ENCODE results near the gene TLL1. TPM values are rescaled to one million over a fixed set of nuclear protein-coding genes. Genes with fewer than 3 reads are reported as not detected.
A peak's percentile ranks its signal among the peaks of the same experiment; 100 is the strongest.

TLL1 gene
- 0.02 TPM in 1 of 2 replicates, not detected in the other for polyA plus RNA-seq (2014; cell fraction: cytosol; rRNA removed)
- polyA plus RNA-seq (2014; cell fraction: nucleus; rRNA removed): 0.03 TPM in 1 of 2 replicates, not detected in the other

DNA sequence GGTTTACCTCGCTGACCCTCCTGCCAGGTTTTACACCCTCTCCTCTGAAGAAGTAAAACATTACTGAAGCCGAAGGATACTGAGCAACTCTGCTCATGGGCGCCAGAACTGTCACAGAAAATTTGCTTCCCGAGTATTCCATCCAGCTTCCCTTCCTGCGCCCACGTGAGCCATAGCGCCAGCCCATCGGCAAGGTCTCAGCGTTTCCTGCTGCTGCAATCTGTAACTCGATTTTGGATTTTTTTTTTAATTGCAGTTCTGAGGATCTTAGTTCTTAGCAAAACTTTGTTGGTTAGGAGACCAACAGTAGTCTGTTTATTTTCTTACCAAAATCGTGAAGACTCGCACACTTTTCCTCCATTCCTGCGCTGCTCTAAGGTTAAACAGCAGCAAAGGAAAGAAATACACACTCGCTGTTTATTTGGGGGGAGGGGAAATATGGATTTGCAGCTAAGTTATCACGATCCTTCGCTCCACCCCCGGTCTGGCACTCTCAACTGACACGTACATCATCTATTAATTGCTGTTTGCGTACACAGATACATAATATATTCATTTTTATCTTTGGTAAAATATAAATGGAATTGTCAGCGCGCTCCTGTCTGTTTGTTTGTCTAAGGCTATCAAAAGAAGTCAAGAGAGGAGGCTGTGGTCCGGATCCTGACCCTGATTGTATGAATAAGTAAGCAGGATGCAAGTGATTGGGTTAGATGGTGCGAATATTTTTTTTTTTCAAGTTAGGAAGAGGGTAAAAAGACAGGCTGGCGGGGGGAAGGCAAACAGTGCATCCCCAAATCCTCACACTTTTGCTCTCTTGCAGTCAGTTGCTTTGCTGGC lies at the start of gene TLL1:
TSS of gene TLL1 (plus strand) at position 777 of the 837 bp plus-strand sequence. CDS start 668 bp downstream, outside the sequence.
- peak; percentile 7 for DNase-seq (ENCODE audit: low spot score)

DNA sequence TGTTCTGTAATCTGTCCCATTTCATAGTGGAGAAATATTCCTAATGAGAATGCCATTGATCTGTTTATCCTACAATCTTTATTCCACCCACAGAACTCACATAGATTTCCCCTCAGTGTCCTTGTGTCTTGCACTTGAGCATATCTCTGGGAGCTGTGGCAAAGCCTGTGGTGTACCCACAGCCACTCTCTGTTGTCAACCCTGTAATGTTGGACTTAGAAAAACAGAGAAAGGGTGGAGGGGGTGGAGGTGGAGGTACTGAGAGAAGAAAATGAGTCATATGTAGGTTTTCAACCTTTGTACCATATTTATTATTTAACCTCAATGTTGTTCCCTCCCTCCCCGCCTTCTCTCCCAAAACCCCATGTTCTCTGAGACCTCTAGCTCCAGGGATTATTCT lies 46.9 kb upstream of the TLL1 start:
- no peak for DNase-seq (ENCODE audit: low spot score)

DNA sequence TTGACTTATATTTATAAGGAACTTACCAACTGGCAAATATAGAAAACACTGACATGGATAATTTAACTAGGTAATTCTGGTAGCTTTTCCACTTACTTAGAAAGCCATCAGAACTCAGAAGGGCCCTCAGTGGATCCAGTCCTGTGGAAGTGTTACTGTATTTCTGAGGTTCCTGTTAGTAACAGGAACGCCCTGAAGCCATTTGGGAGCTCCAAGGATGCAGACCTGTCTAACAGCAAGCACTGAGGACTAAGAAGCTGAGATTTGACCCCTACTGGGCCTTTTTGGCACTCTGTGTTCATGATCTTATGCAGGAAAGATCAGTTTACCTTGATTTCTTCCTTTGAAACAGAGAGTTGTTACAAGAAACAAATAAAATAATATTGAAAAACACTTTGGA lies 46.0 kb upstream of the TLL1 start:
- no peak for DNase-seq (ENCODE audit: low spot score)

DNA sequence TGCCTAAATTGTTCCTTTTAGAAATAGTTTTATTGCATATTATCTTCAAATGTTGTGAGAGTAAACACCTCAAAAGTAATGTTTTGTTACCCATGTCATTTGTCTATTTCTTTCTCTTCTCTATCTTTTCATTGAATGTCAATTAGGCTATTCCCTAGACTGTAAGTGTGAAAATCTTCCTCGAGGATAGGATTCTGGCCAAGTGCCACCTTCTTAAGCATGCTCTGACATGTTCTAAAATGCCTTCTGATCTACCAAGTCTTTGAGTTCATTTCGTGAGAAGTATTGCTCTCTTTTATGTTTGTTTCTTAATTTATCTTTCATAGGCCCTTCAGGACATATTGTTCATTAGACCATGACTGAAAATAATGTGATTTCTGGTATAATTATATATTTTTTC lies 44.1 kb upstream of the TLL1 start:
- DNase-seq (ENCODE audit: low spot score): no peak

DNA sequence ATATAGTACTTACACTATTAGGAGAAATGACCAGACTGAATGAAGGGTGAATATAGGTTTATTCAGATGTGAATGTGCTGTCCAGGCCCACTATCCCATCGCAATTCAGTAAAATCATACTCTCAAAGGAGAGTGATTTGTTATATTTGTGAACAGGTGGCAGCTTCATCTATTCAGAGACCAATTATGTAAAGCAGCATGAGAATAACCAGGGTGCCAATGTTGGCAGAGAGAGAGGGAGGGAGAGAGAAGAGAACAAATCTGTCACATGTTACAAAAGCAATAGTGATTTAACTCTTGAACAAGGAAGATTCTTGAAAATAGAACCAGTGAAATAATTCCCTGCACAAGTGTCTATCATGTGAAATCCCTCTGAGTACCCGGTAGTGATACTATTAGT lies 38.9 kb upstream of the TLL1 start:
- no peak for DNase-seq (ENCODE audit: low spot score)

DNA sequence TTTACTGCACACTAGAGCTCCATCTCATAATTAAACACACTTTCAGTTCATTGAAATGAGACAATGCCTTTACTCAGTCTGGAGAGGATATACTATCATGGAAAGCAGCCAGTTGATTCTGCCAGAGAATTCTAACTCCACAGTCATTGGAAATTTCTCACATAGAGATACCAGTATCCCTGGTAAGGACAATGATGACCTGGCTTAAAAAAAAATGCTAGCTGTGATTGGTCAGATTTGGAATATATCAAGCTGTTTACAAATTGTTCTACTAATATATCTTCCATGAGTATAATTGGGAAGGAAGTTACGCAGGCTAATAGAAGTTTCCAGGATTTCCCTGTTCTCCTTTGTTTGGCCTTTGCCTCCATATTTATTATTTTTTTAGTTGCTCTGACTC lies 34.5 kb upstream of the TLL1 start:
- DNase-seq (ENCODE audit: low spot score): no peak

DNA sequence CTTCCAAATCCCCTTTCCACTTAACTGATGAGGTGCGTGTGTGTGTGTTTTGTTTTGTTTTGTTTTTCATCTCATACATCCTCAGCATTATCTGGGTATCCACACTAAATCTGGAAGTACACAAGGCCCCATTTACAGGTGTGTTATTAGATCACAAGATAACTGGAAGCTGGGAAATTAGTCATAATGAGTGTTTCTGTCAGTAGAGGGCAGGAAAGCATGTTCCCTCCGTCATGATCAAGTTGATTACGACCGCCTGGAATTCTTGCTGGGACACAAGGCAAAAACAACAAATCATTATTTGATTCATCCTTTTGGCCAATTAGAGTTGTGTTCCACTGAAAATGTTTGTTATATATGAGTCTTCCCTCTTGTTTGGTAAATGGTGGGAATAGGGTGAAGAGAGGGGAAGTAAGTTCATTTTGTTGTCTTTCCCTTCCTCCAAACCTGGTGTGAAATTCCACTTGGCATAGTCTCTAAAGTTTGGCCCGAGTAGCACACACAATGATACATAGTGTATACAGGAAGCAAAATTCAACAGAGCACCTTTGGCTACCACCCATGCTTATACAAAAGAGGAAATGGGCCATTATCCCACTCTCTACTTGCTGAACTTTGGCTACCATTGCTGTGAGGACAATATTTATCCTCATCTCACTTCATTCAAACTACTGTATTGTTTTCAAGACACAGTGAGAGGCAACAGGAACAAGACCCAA lies 33.3 kb upstream of the TLL1 start:
- no peak for DNase-seq (ENCODE audit: low spot score)

DNA sequence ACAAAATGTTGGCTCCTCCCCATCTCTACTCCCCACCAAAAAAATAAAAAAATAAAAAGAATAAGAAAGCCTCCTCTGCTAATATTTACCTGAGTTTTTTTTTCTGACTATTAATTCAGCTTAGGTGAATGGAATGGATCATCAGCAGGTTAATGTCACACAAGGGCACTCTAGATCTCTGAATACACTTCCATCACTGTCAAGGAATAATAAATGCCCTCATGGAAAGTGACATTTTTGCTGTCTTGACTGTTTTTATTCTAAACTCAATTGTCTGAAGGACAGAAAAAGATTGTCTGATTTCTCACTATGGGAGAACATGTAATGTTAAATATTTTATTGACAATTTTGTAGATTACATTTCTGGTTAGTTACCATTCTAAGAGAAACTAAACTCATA lies 30.4 kb upstream of the TLL1 start:
- no peak for DNase-seq (ENCODE audit: low spot score)

DNA sequence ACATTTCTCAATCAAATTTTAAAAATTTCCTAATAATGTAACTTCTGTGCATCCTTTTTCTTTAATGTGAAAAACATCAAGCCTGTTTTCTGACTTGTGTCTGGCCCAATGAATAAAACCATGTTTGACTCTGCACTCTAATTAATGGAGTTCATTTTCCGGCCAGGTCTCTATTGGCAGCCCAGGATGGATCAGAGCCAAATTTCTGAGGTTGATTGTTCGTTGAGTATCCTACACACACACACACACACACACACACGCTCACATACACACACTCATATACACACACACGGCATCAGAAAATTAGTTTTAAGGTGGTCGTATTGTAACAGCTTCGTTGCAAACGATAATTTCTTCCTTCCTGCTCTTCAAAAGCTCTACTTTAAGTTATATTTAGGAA lies 28.9 kb upstream of the TLL1 start:
- DNase-seq (ENCODE audit: low spot score): no peak

DNA sequence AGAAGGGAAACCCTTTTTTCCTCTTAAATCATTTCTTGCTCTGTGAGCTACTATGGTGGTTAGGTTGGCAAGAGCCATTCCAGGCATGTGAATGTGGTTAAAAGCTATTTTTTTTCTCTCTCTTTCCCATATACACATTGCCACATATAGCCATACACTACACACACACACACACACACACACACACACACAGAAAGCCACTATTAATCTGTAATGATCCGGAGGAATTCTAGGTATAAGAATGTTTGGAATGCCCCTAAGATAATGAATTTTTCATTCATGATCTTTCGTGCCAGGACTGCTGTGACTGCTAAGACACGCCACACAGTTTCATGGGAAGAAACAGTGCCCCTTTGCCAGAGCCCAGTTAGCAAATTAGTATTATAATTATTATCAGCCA lies 21.8 kb upstream of the TLL1 start:
- no peak for DNase-seq (ENCODE audit: low spot score)

DNA sequence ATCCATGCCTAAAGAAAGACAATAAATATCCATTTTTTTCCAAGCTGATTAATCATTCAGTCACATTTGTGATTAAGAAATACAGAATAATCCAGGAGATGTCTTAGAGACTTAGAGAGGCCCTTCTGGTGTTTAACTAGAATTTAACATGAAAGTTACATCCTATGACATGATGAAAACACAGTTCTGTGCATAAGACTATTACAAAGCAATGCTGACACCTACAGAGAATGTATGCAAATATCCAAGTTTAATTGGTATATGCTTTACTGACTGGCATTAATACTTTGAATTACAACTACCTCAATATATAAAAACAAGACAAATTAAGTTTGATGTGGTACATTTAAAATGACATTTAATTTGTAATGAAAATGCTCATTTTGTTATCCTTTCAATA lies 17.8 kb upstream of the TLL1 start:
- DNase-seq (ENCODE audit: low spot score): no peak

DNA sequence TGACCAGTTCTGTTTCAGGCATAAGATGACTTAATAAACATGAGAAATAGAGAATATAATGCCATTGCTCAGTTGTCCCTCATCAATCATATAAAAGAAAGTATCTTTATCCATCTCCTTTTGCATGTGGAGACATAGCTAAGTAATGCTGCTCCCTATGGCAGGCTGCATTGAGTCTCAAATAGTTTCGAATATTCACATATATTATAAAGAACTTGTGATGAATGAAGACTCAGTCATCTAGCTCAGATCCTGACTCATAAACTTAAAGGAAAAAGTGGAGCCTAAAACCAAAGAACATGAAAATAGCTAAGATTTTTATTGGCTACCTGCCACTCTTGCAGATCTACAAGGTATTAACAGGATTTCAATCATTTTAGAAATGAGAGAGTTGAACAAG lies 11.7 kb upstream of the TLL1 start:
- DNase-seq (ENCODE audit: low spot score): no peak

DNA sequence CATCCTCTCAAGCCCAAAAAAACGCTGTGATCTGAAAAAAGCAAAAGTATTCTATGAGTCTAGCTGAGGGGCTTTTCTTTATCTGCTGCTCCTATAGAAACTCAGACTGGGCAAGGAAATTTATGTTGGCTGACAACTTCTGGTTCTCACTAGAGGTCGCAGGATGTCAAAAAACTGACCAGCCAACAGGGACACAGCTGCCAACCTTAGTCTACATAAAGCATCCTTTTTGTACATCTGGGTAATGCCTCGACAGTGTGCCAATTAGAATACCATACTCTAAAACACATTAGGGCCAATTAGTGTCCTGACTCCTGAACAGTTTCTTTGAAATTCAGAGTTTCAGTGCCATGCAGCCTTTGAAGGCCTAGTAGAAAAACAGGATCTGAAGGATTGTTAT lies 8.8 kb upstream of the TLL1 start:
- no peak for DNase-seq (ENCODE audit: low spot score)

DNA sequence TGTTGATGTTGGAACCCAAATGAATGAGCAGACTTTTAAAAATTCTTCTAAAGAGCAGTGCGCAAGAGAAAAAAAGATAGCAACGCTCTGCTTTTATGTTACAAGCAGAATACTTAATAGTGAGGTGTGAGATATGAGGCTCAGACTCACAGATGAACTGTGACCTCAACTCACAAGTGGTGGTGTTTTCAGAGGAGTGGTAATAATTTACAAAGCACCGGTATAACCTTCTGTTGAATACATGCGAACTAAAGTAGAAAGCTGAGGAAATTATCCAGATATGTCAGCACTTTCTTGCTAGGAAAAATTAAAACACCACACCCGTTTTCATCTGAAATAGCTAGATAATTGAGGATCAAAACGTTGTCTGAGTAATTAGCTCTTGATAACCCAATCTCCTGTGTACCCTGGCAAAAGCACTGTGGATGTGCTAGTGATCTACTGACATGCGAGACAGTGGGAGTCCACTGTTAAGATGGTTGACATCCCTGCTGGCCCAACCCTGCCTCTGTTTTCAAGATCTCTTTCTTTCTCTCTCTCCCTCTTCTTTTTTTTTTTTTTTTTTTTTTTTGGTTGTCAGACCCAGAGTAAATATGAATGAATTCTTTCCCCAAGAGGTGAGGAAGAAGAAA lies 6.9 kb upstream of the TLL1 start:
- no peak for DNase-seq (ENCODE audit: low spot score)

DNA sequence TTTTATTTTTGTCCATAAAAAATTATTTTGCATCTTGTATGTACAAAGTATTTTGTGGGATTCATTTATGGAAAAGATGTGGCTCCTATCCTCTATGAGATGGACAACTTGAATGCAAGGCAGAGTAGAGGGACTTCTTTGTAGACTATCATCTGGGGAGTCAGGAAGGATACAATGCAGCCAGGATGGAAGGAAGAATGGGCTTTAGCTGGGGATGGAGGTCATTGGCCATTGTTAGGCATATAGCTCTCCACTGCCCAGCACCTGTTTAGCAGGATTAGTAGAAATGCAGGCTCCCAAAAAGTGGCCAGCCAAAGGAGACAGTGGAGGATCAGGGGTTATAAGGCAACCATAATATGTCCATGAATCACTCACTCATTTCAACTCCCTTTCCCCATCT lies 5.1 kb upstream of the TLL1 start:
- no peak for DNase-seq (ENCODE audit: low spot score)

DNA sequence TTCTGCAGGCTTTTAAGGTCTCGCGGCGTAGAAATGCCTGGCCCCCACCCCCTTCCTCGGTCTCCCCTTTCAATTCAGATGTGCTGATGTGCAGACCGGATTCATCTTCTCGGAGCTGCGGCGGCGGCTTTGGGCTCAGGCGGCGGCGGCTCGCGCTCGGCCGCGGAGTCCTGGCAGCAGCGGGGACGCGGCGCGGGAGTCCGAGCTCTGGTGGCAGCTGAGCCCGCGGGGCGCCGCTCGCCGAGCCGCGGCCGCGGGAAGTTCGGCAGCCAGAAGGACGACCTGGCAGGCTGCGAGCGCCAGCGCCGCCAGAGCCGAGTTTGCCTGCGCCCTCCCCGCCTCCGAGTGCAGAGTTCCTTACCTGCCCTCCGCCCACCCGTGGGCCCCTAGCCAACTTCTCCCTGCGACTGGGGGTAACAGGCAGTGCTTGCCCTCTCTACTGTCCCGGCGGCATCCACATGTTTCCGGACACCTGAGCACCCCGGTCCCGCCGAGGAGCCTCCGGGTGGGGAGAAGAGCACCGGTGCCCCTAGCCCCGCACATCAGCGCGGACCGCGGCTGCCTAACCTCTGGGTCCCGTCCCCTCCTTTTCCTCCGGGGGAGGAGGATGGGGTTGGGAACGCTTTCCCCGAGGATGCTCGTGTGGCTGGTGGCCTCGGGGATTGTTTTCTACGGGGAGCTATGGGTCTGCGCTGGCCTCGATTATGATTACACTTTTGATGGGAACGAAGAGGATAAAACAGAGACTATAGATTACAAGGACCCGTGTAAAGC lies 448 bp downstream of the TLL1 start:
- peak; percentile 16 for DNase-seq (ENCODE audit: low spot score)

DNA sequence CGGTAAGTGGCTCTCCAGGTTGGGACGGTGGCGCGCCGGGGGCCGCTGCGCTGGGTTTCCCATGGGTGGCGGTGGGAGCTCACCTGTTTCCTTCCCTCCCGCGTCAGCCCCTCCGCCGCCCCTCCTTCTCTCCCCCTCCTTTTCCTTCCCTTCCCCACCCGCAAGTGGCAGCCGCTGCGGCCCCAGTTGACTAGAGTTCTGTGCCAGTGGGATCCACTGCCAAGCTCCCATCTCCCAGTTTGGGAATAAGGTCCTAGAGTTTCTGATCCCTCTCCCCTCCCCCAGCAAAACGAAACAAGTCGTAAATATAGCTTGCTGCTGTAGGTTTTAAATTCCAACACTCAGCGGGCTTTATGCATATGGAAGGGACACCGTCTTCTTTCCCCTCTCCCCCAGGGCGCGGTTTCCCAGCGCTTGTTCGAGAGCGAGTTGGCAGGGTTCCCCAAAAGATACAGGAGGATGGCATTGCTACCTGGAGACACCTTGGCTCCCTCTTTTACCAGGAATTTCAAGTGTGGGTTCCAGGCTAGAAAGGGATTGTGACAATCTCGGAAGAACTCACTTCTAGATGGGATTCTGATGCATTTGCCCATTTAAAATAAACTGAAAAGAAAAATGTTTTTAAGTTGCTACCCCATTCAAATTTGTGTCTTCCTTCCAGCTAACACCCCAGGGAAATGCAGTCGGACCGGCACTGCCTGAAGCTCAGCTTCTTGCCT lies 1.2 kb downstream of the TLL1 start:
- no peak for DNase-seq (ENCODE audit: low spot score)

DNA sequence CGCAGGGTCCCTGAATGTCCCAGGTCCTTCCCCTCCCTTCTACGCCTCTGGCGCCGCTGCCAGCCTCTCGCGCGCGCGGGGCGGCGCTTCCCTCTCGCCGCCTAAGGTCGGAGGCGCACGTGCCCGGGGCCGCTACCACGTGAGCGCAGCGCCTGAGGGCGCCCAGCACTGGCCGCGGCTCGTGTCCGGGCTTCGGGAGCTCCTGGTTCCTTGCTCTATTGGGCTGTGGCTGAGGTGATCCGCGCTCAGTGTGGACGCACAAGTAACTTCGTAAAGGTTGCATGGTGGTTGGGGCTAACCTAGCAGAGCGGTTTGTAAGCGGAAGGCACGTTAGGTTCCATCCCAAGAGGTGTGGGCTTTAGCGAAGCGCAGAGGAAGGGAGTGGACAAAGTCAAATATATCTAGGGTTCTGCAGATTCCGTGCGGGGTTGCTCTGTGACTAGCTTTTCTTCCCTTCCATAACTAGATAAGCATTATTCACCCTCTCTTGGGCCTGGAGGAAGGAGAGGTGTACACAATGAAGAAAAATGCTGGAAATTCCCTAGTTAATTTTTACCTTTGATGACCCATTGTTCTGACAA lies 1.8 kb downstream of the TLL1 start:
- DNase-seq (ENCODE audit: low spot score): no peak

DNA sequence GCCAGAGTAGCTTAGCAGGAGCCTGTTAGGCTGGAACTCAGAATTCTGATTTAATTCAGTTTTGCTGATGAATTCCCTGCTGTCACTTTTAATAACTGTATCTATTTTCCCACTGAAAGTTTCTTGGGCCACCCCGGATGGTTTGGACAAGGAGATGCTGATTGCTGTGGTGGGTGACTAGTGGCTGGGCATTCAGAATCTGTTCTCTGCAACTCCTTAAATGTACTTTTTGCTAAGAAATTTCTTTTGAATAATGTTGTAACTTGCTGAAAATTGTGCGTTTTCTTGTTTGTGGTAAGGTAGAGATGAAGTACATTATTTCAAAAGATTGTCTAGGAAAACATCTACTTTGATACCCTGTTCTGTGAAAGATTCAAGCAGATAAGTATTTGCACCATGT lies 2.4 kb downstream of the TLL1 start:
- no peak for DNase-seq (ENCODE audit: low spot score)

DNA sequence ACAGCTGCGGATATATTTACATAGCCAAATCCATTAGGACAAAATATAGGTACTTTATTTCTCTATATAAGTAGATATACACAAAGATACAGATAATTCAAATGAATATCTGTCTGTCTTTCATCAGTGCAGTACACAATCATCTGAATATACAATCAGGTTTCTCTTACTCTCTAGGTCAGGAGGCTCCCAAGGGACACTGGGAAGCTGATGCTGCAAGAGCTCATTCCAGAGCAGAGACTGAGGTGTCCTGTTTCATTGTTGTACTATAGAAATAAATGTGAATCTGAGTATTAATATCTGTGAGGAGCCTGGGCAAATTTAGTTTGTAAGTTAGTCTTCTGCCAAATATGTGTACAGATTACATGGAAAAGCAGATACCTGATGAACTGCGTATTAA lies 4.2 kb downstream of the TLL1 start:
- DNase-seq (ENCODE audit: low spot score): peak; percentile 6

DNA sequence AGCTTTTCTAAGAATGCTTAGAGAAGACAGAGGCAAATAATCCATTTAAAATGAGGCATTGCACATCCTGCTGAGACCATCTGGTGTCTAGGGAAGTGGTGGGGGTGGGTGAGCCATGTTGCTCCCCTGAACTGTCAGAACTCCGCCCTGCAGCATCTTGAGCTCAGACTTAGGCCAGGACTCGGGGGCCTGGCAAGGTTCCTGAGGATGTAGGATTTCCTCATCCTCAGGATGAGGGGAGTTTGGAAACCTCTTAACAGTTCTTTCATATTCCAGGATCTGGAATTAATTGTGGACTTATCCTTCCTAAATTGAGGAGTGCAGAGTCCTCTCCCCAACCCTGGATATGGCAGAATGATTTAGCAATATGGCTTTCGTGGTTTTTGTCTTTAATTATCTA lies 6.6 kb downstream of the TLL1 start:
- no peak for DNase-seq (ENCODE audit: low spot score)
